Thyroid gland (tissue), 4 donors: ENCODE results near the gene FAM241B. TPM values are rescaled to one million over a fixed set of nuclear protein-coding genes. Genes with fewer than 3 reads are reported as not detected.

Experiments
- DNase-seq, 2 donors: peaks; one replicate each; pipeline ENCODE4 v3.0.0-alpha.2; 2019
- H3K27ac ChIP-seq, 3 donors: fragments of 200-600 bp; sonication (generic); 1 replicate in 2 of 3; 2 replicates in 1 of 3; pipeline ENCODE4 v1.5.1; 2016 to 2019; ENCODE audit warnings: mild to moderate bottlenecking in 1 of 3, moderate library complexity in 1 of 3
- H3K27me3 ChIP-seq: fragments of 200-600 bp; sonication (generic); one replicate; pipeline ENCODE4 v1.5.1; 2019
- H3K36me3 ChIP-seq, 2 donors: fragments of 200-600 bp; sonication (generic); one replicate each; pipeline ENCODE4 v1.5.1; 2016 to 2019
- H3K4me1 ChIP-seq, 2 donors: fragments of 200-600 bp; sonication (generic); one replicate each; pipeline ENCODE4 v1.5.1; 2017 to 2019
- H3K4me3 ChIP-seq, 3 donors: fragments of 200-600 bp; sonication (generic); replicated peaks in 1 of 3; 1 replicate in 2 of 3; 2 replicates in 1 of 3; pipeline ENCODE4 v1.5.1; 2016; ENCODE audit warnings: mild to moderate bottlenecking in 1 of 3
- H3K9me3 ChIP-seq: fragments of 200-600 bp; sonication (generic); one replicate; pipeline ENCODE4 v1.5.1; 2017
- CTCF ChIP-seq, 6 experiments: fragments of 200-600 bp in 3 of 6; fragments of 450-650 bp in 3 of 6; sonication (generic) in 3 of 6; IDR thresholded peaks; one replicate each; pipeline ENCODE4 v1.5.1; 2016 to 2019; ENCODE audit warnings: antibody characterized with exemption in 6 of 6, mild to moderate bottlenecking in 2 of 6, inconsistent platforms in 1 of 6, moderate library complexity in 1 of 6
- POLR2A ChIP-seq, 2 donors: fragments of 450-650 bp; IDR thresholded peaks; one replicate each; pipeline ENCODE4 v1.6.1; 2017; ENCODE audit warnings: antibody characterized with exemption in 2 of 2, mild to moderate bottlenecking in 2 of 2, moderate library complexity in 1 of 2
- WGBS, 2 donors: methylation state at CpG; one replicate each; pipeline ENCODE4 v1.1.5; 2017; 5-methylcytosine and 5-hydroxymethylcytosine counted together
- intact Hi-C: fragments of 100-400 bp; cut with DNase I; formaldehyde crosslinking; loops from one replicate; pipeline ENCODE4 v1.15.1; 2023
- total RNA-seq, 4 donors: library from RNA; depleted of rRNA; stranded (reverse); fragments of >200 nt; gene quantifications; one replicate each; pipeline ENCODE4 v1.2.3, GENCODE V29; 2016

FAM241B gene
- total RNA-seq, 4 donors from 2014 or later, result 2.1 to 7.2 (median 4.6) TPM

GRCh38 chr10:69618746-69619145, 11.3 kb upstream of the FAM241B start:
- H3K27me3 ChIP-seq, result no peaks in the 10 kb centered on the region
- TF ChIP-seq CTCF (IDR thresholded peaks at IDR 0.05), result no peak
- no peaks in the 10 kb centered on the region for H3K36me3 ChIP-seq
- H3K27ac ChIP-seq, result no peak overlapping the region
- H3K4me1 ChIP-seq, result no peaks in the 10 kb centered on the region
- DNase-seq, result no peak
- H3K9me3 ChIP-seq, result no peaks in the 10 kb centered on the region
- intact Hi-C loops, result no loop called here
- no peak overlapping the region for H3K4me3 ChIP-seq
- 87 to 93% methylated on average over 2 of the region's 2 CpGs for WGBS, 2 donors

- Histone ChIP-seq H3K36me3 (no peaks in the 10 kb centered on the region), H3K27ac (no peak overlapping the region), H3K4me1 (no peaks in the 10 kb centered on the region), H3K4me3 (no peak overlapping the region), H3K9me3 (no peaks in the 10 kb centered on the region), H3K27me3 (no peaks in the 10 kb centered on the region)
- TF ChIP-seq POLR2A (IDR thresholded peaks at IDR 0.05), result no peak
- TF ChIP-seq CTCF (IDR thresholded peaks at IDR 0.05), result no peak
- 89 to 91% methylated on average over 7 of the region's 7 CpGs for WGBS, 2 donors
- intact Hi-C loops, result no loop called here
- DNase-seq, result no peak
These were observed 10.4 kb upstream of the FAM241B start for GRCh38 chr10:69619626-69620025.

GRCh38 chr10:69620625-69621024, 9.4 kb upstream of the FAM241B start:
- Histone ChIP-seq H3K27ac (no peak overlapping the region), H3K27me3 (no peaks in the 10 kb centered on the region), H3K4me3 (no peak overlapping the region), H3K4me1 (no peaks in the 10 kb centered on the region), H3K36me3 (no peaks in the 10 kb centered on the region), H3K9me3 (no peaks in the 10 kb centered on the region)
- TF ChIP-seq POLR2A (IDR thresholded peaks at IDR 0.05) (no peak), CTCF (IDR thresholded peaks at IDR 0.05) (no peak)
- WGBS, 2 donors, result 49 to 57% methylated on average over 5 of the region's 5 CpGs
- no peak for DNase-seq
- intact Hi-C loops, result no loop called here

GRCh38 chr10:69624245-69624786, 5.7 kb upstream of the FAM241B start:
- WGBS, 2 donors, result 51 to 65% methylated on average over 2 of the region's 2 CpGs
- TF ChIP-seq POLR2A (IDR thresholded peaks at IDR 0.05) (no peak), CTCF (IDR thresholded peaks at IDR 0.05) (no peak)
- no peak overlapping the region for H3K4me3 ChIP-seq
- DNase-seq, result no peak
- H3K27ac ChIP-seq, result no peak overlapping the region
- intact Hi-C loops, result no loop called here
- H3K9me3 ChIP-seq, result no peaks in the 10 kb centered on the region
- no peaks in the 10 kb centered on the region for H3K27me3 ChIP-seq
- H3K36me3 ChIP-seq, result no peaks in the 10 kb centered on the region
- no peaks in the 10 kb centered on the region for H3K4me1 ChIP-seq

- no peak overlapping the region for H3K4me3 ChIP-seq
- TF ChIP-seq CTCF (IDR thresholded peaks at IDR 0.05) (no peak), POLR2A (IDR thresholded peaks at IDR 0.05) (no peak)
- intact Hi-C loops, result no loop called here
These were observed 3.2 kb upstream of the FAM241B start for GRCh38 chr10:69626826-69627225.

More at GRCh38 chr10:69626826-69627225, 3.2 kb upstream of the FAM241B start:
- no peak overlapping the region for H3K27ac ChIP-seq
- no peak for DNase-seq
- no peaks in the 10 kb centered on the region for H3K36me3 ChIP-seq
- no peaks in the 10 kb centered on the region for H3K9me3 ChIP-seq
- no peaks in the 10 kb centered on the region for H3K27me3 ChIP-seq
- peaks cover 0 to 10% of the 10 kb centered on the region in 2 donors for H3K4me1 ChIP-seq
